Aorta (tissue), 5 donors: ENCODE data around the gene MRE11. TPM values are rescaled to one million over a fixed set of nuclear protein-coding genes. Genes with fewer than 3 reads are reported as not detected.
"Not testable (repeated sequence)": the region's sequence is repeated elsewhere in the genome, so short reads cannot be mapped to it uniquely, and the experiment has no call there.

ENCODE experiments used
- ATAC-seq: fragments of 200-7000 bp; cut with Tn5 transposase; one replicate; pipeline ENCODE4 v1.9.1; 2022; ENCODE audit warnings: moderate library complexity; ENCODE audit not compliant: low FRiP score
- DNase-seq, 2 donors: peaks; one replicate each; pipeline ENCODE4 v3.0.0-alpha.2; 2020
- H3K27ac ChIP-seq, 2 donors: one replicate each; pipeline ENCODE4 v1.5.1; 2013; ENCODE audit warnings: low read length in 2 of 2, mild to moderate bottlenecking in 2 of 2, moderate library complexity in 2 of 2, control low read depth in 1 of 2, inconsistent platforms in 1 of 2, low read depth in 1 of 2
- H3K27me3 ChIP-seq, 2 donors: one replicate each; pipeline ENCODE4 v1.6.1; 2013; ENCODE audit warnings: control low read depth in 1 of 2, low read length in 1 of 2, mild to moderate bottlenecking in 1 of 2, moderate library complexity in 1 of 2; ENCODE audit not compliant: insufficient read depth in 2 of 2, control insufficient read depth in 1 of 2
- H3K36me3 ChIP-seq, 2 donors: one replicate each; pipeline ENCODE4 v1.6.1; 2013; ENCODE audit warnings: control low read depth in 1 of 2, low read length in 1 of 2, mild to moderate bottlenecking in 1 of 2; ENCODE audit not compliant: insufficient read depth in 2 of 2, control insufficient read depth in 1 of 2
- H3K4me1 ChIP-seq, 2 donors: one replicate each; pipeline ENCODE4 v1.6.1; 2013; ENCODE audit warnings: low read length in 2 of 2, control low read depth in 1 of 2, mild to moderate bottlenecking in 1 of 2, moderate library complexity in 1 of 2; ENCODE audit not compliant: insufficient read depth in 2 of 2, control insufficient read depth in 1 of 2
- H3K4me3 ChIP-seq, 2 donors: one replicate each; pipeline ENCODE4 v1.5.1; 2013; ENCODE audit warnings: low read length in 2 of 2, control low read depth in 1 of 2, mild to moderate bottlenecking in 1 of 2
- H3K9me3 ChIP-seq: one replicate; pipeline ENCODE4 v1.6.1; 2013; ENCODE audit warnings: mild to moderate bottlenecking, low read length; ENCODE audit not compliant: control insufficient read depth
- WGBS, 2 donors: extraction: QIAGEN DNeasy Blood & Tissue Kit; methylation state at CpG; one replicate each; pipeline ENCODE4 v1.1.7; 2013; 5-methylcytosine and 5-hydroxymethylcytosine counted together
- intact Hi-C, 2 donors: fragments of 100-400 bp; cut with DNase I; formaldehyde crosslinking; loops; one replicate each; pipeline versions ENCODE4 v1.14.2 to v1.15.0; 2022
- polyA plus RNA-seq, 2 donors: library from polyadenylated mRNA; stranded (reverse); fragments of 200-250 nt; gene quantifications; one replicate each; pipeline ENCODE4 v1.2.3, GENCODE V29; 2013
- total RNA-seq, 2 donors: library from RNA; stranded (reverse); fragmentation: NEBNext Ultra II Directional; extraction: Animal tissue kit (Norgen Biotek cat#: 25700); gene quantifications; one replicate each; pipeline ENCODE4 v1.2.1, GENCODE V29; 2021
- donor health status: healthy with polysubstance abuse.
- donor health status: Bipolar disorder and iron deficiency.
- donor health status: DM: no; HTN: no; CAD: no.
- donor health status: DM: no; HTN: no; CAD: no.
- donor health status: DM: yes; HTN: yes; CAD: no.

MRE11 gene
- total and polyA plus RNA-seq, 4 donors = 3.4 to 27.9 (median 10.5) TPM

GRCh38 chr11:94513091-94513490, 19.4 kb upstream of the MRE11 start:
- Histone ChIP-seq H3K27ac (no peak overlapping the region), H3K36me3 (no peaks in the 10 kb centered on the region), H3K9me3 (no peaks in the 10 kb centered on the region), H3K4me3 (no peak overlapping the region), H3K27me3 (no peaks in the 10 kb centered on the region), H3K4me1 (no peaks in the 10 kb centered on the region)
- ATAC-seq (peak; percentile 11), DNase-seq (no peak)
- intact Hi-C loops = no loop called here
- 54 to 60% methylated on average over 2 of the region's 2 CpGs for WGBS, 2 donors

- H3K36me3 ChIP-seq = no peaks in the 10 kb centered on the region
- H3K27me3 ChIP-seq = no peaks in the 10 kb centered on the region
- intact Hi-C loops = no loop called here
- peak within 1 kb of the TSS; percentile 11 to 65 for H3K4me3 ChIP-seq
- H3K4me1 ChIP-seq = no peaks in the 10 kb centered on the region
- no peak within 1 kb of the TSS for H3K27ac ChIP-seq
- WGBS, 2 donors = 15% methylated on average over 53 of the region's 53 CpGs
- DNase-seq (peak; percentile 77 to 90), ATAC-seq (peak; percentile 82)
- no peaks in the 10 kb centered on the region for H3K9me3 ChIP-seq
Measured at GRCh38 chr11:94511932-94512781, 18.5 kb upstream of the MRE11 start, which contains the start of gene C11orf97. C11orf97 (plus strand) TSS chr11:94512461; CDS start chr11:94512529, 68 bp downstream.

- 55 to 57% methylated on average over 4 of the region's 4 CpGs for WGBS, 2 donors
- intact Hi-C loops = no loop called here
- H3K27me3 ChIP-seq = no peaks in the 10 kb centered on the region
Measured at GRCh38 chr11:94507485-94507884, 13.8 kb upstream of the MRE11 start.

GRCh38 chr11:94506513-94506912, 12.9 kb upstream of the MRE11 start:
- intact Hi-C loops, H3K4me3 ChIP-seq, H3K27ac ChIP-seq, H3K36me3 ChIP-seq, ATAC-seq, H3K4me1 ChIP-seq, DNase-seq, H3K9me3 ChIP-seq, H3K27me3 ChIP-seq: not testable (repeated sequence)
- WGBS, 2 donors = 87 to 89% methylated on average over 5 of the region's 5 CpGs

More at GRCh38 chr11:94507485-94507884, 13.8 kb upstream of the MRE11 start:
- H3K27ac ChIP-seq = no peak overlapping the region
- H3K36me3 ChIP-seq = no peaks in the 10 kb centered on the region
- H3K9me3 ChIP-seq = no peaks in the 10 kb centered on the region
- DNase-seq (no peak), ATAC-seq (no peak)
- no peaks in the 10 kb centered on the region for H3K4me1 ChIP-seq
- no peak overlapping the region for H3K4me3 ChIP-seq

- H3K9me3 ChIP-seq = no peaks in the 10 kb centered on the region
- no peaks in the 10 kb centered on the region for H3K4me1 ChIP-seq
- WGBS, 2 donors = 2 to 16% methylated on average over 3 of the region's 3 CpGs
- peaks cover 0 to 5% of the 10 kb centered on the region in 2 donors for H3K36me3 ChIP-seq
- intact Hi-C loops = no loop called here
- no peak overlapping the region for H3K27ac ChIP-seq
- H3K4me3 ChIP-seq = no peak overlapping the region
- DNase-seq (no peak), ATAC-seq (no peak)
- H3K27me3 ChIP-seq = no peaks in the 10 kb centered on the region
Measured at GRCh38 chr11:94504689-94505293, 11.1 kb upstream of the MRE11 start.

- no peak for DNase-seq
- intact Hi-C loops = no loop called here
- H3K27ac ChIP-seq = no peak overlapping the region
- ATAC-seq = no peak
- WGBS, 2 donors = 70 to 72% methylated on average over 2 of the region's 2 CpGs
- H3K9me3 ChIP-seq = no peaks in the 10 kb centered on the region
- H3K27me3 ChIP-seq = no peaks in the 10 kb centered on the region
- H3K4me3 ChIP-seq = no peak overlapping the region
- no peaks in the 10 kb centered on the region for H3K4me1 ChIP-seq
- peaks cover 3 to 6% of the 10 kb centered on the region in 2 donors for H3K36me3 ChIP-seq
Measured at GRCh38 chr11:94501522-94501921, 7.9 kb upstream of the MRE11 start.

- DNase-seq (no peak), ATAC-seq (no peak)
- H3K9me3 ChIP-seq = no peaks in the 10 kb centered on the region
- peaks cover 3 to 6% of the 10 kb centered on the region in 2 donors for H3K36me3 ChIP-seq
- H3K4me1 ChIP-seq = no peaks in the 10 kb centered on the region
- no peak overlapping the region for H3K27ac ChIP-seq
- no peak overlapping the region for H3K4me3 ChIP-seq
- 82 to 84% methylated on average over 2 of the region's 2 CpGs for WGBS, 2 donors
- no peaks in the 10 kb centered on the region for H3K27me3 ChIP-seq
- intact Hi-C loops = no loop called here
Measured at GRCh38 chr11:94500181-94500580, 6.5 kb upstream of the MRE11 start.

GRCh38 chr11:94494126-94494680, 559 bp upstream of the MRE11 start:
- Histone ChIP-seq H3K9me3 (no peaks in the 10 kb centered on the region), H3K27ac (peak overlapping the region in 1 of 2 donors; percentile 66), H3K4me3 (peak overlapping the region; percentile 70 to 82), H3K4me1 (no peaks in the 10 kb centered on the region), H3K27me3 (no peaks in the 10 kb centered on the region), H3K36me3 (peaks cover 0 to 3% of the 10 kb centered on the region in 2 donors)
- intact Hi-C loops = loop anchor here in 1 of 2 donors (10.0 kb wide), 1 partner anchor 599 kb away; no protein-coding TSS in a partner anchor
- WGBS, 2 donors = 3% methylated on average over 18 to 19 of the region's 19 CpGs
- no peak for DNase-seq
- peak; percentile 83 for ATAC-seq
